ENCODE data around the gene SYT1. TPM values are rescaled to one million over a fixed set of nuclear protein-coding genes. Genes with fewer than 3 reads are reported as not detected.

Gene SYT1
- total RNA-seq, 4 donors from 2014 or later = 4.1 to 10.0 (median 6.7) TPM

GRCh38 chr12:78970041-78970440, 105.5 kb downstream of the SYT1 start:
- intact Hi-C loops (cut with DNase I) = no loop called here
- Histone ChIP-seq H3K27ac (replicated peaks in 1 of 4) (no peak overlapping the region), H3K4me1 (no peaks in the 10 kb centered on the region), H3K27me3 (no peaks in the 10 kb centered on the region), H3K36me3 (no peaks in the 10 kb centered on the region), H3K9me3 (no peaks in the 10 kb centered on the region), H3K4me3 (no peak overlapping the region)
- TF ChIP-seq EP300 (IDR thresholded peaks at IDR 0.05) (no peak), CTCF (IDR thresholded peaks at IDR 0.05) (no peak), POLR2A (IDR thresholded peaks at IDR 0.05; ENCODE audit: low read depth) (no peak), POLR2AphosphoS5 (IDR thresholded peaks at IDR 0.05) (no peak)
- DNase-seq (ENCODE audit: extremely low spot score) = no peak

GRCh38 chr12:78977304-78977867, 112.8 kb downstream of the SYT1 start:
- intact Hi-C loops (cut with DNase I) = no loop called here

GRCh38 chr12:78994168-78994791, 129.7 kb downstream of the SYT1 start:
- H3K4me3 ChIP-seq = no peak overlapping the region
- intact Hi-C loops (cut with DNase I) = no loop called here
- TF ChIP-seq POLR2AphosphoS5 (IDR thresholded peaks at IDR 0.05) (no peak), CTCF (IDR thresholded peaks at IDR 0.05) (no peak), EP300 (IDR thresholded peaks at IDR 0.05) (no peak), POLR2A (IDR thresholded peaks at IDR 0.05; ENCODE audit: low read depth) (no peak)
- no peak for DNase-seq (ENCODE audit: extremely low spot score)
- 95% methylated on average over 9 of the region's 9 CpGs for WGBS
- H3K9me3 ChIP-seq = no peaks in the 10 kb centered on the region
- H3K27me3 ChIP-seq = no peaks in the 10 kb centered on the region
- no peaks in the 10 kb centered on the region for H3K36me3 ChIP-seq
- H3K27ac ChIP-seq (replicated peaks in 1 of 4) = no peak overlapping the region
- no peaks in the 10 kb centered on the region for H3K4me1 ChIP-seq

More at GRCh38 chr12:78977304-78977867, 112.8 kb downstream of the SYT1 start:
- H3K27me3 ChIP-seq = no peaks in the 10 kb centered on the region
- no peaks in the 10 kb centered on the region for H3K36me3 ChIP-seq
- H3K4me1 ChIP-seq = no peaks in the 10 kb centered on the region
- no peak for TF ChIP-seq POLR2AphosphoS5 (IDR thresholded peaks at IDR 0.05)
- no peak for TF ChIP-seq EP300 (IDR thresholded peaks at IDR 0.05)
- no peak overlapping the region for H3K4me3 ChIP-seq
- no peaks in the 10 kb centered on the region for H3K9me3 ChIP-seq
- no peak for DNase-seq (ENCODE audit: extremely low spot score)
- H3K27ac ChIP-seq (replicated peaks in 1 of 4) = no peak overlapping the region
- WGBS = 64% methylated on average over 3 of the region's 3 CpGs

GRCh38 chr12:79000501-79000900, 135.9 kb downstream of the SYT1 start:
- 91% methylated on average over 1 of the region's 1 CpG for WGBS
- no peak for DNase-seq (ENCODE audit: extremely low spot score)
- Histone ChIP-seq H3K27ac (replicated peaks in 1 of 4) (no peak overlapping the region), H3K9me3 (no peaks in the 10 kb centered on the region), H3K27me3 (no peaks in the 10 kb centered on the region), H3K4me3 (no peak overlapping the region), H3K4me1 (no peaks in the 10 kb centered on the region), H3K36me3 (no peaks in the 10 kb centered on the region)
- TF ChIP-seq POLR2A (IDR thresholded peaks at IDR 0.05; ENCODE audit: low read depth) (no peak), EP300 (IDR thresholded peaks at IDR 0.05) (no peak), CTCF (IDR thresholded peaks at IDR 0.05) (no peak), POLR2AphosphoS5 (IDR thresholded peaks at IDR 0.05) (no peak)
- intact Hi-C loops (cut with DNase I) = no loop called here

GRCh38 chr12:79001404-79001803, 136.8 kb downstream of the SYT1 start:
- TF ChIP-seq CTCF (IDR thresholded peaks at IDR 0.05) (no peak), POLR2AphosphoS5 (IDR thresholded peaks at IDR 0.05) (no peak), POLR2A (IDR thresholded peaks at IDR 0.05; ENCODE audit: low read depth) (no peak), EP300 (IDR thresholded peaks at IDR 0.05) (no peak)
- H3K27me3 ChIP-seq = no peaks in the 10 kb centered on the region
- DNase-seq (ENCODE audit: extremely low spot score) = no peak
- no peaks in the 10 kb centered on the region for H3K36me3 ChIP-seq
- no peaks in the 10 kb centered on the region for H3K9me3 ChIP-seq
- WGBS = 100% methylated on average over 2 of the region's 2 CpGs
- intact Hi-C loops (cut with DNase I) = no loop called here
- H3K4me3 ChIP-seq = no peak overlapping the region
- no peaks in the 10 kb centered on the region for H3K4me1 ChIP-seq
- H3K27ac ChIP-seq (replicated peaks in 1 of 4) = no peak overlapping the region
